Right kidney (tissue), 1 donor: ENCODE results near the gene POU2F3.
"Not testable (repeated sequence)": the region's sequence is repeated elsewhere in the genome, so short reads cannot be mapped to it uniquely, and the experiment has no call there.

Source experiments
- DNase-seq: peaks from one replicate; pipeline ENCODE4 v3.0.0-alpha.2; 2016

POU2F3 gene

DNA sequence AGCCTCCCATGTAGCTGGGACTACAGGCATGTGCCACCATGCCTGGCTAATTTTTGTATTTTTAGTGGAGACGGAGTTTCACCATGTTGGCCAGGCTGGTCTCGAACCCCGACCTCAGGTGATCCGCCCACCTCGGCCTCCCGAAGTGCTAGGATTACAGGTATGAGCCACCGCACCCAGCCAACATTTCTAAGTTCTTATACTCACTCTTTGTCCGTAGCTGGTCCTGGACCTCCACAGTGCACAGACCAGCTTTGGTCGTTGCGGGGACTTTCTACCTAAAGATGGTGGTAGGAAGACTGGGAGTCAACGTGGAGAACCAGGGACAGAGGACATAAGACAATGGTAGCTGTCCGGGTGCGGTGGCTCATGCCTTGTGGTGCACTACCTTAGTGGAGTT, 13.4 kb downstream of the POU2F3 start:
- DNase-seq, result not testable (repeated sequence)

- no peak for DNase-seq
Measured at GRCh38 chr11:120254788-120255518, 15.0 kb downstream of the POU2F3 start.

GRCh38 chr11:120255519-120255866, 15.6 kb downstream of the POU2F3 start:
- no peak for DNase-seq

- no peak for DNase-seq
Measured at GRCh38 chr11:120256178-120256577, 16.2 kb downstream of the POU2F3 start.

DNA sequence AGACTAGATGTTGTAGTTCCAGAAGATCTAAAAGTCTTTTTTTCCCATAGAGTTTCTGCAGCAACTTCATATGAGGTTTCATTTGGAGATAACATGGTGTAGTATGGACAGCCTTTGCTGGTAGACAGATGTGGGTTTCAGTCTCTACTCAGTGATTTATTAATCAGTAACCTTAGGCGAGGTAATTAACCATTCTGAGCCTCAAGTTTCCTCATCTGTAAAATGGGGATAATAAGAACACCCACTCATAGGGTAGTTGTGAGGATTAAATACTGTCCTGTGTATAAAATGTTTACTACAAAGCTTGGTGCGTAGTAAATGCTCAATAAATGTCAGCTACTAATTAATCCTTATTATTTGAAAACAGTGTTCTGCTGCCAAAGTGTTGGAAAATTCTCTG, 16.8 kb downstream of the POU2F3 start:
- no peak for DNase-seq

DNA sequence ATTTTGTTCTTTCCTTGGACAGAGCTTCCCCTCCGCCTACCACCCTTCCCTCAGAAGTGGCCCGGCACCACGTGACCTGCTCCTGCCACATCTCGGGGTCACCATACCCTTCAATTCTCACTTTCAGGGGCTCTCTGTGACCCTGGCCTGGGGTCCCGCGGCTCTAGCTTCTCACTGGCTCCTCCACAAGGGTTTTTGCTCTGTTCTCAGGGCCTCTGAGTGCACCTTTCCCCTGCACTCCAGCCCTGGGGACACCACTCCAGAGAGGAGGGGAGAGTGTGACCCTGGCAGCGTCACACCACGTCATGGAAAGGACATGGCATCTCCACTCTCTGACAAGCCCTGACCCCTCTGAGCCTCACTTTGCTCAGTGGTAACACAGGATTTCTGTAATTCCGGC, 17.4 kb downstream of the POU2F3 start:
- DNase-seq, result no peak

GRCh38 chr11:120258661-120259060, 18.7 kb downstream of the POU2F3 start:
- no peak for DNase-seq

DNA sequence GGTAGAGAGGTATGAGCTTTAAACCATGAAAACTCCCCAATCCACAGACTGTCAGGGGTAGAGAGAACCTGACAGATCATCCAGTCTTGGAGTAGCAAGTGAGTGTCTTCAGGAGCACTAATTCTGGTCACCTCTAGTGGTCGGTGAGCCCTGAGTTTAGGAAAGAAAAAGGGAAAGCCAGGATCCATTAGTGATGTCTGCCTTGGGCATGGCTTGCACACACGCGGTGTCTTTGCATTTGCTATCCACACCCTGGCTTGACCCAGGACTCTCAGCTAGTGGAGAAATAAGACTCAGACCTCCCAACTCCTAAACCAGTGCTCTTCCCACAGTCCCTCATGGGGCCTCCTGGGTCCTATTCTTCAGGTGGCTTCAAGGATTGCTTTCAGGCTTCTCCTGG, 19.3 kb downstream of the POU2F3 start:
- DNase-seq, result no peak

- no peak for DNase-seq
Measured at GRCh38 chr11:120259988-120260565, 20.1 kb downstream of the POU2F3 start.

- DNase-seq, result no peak
Measured at GRCh38 chr11:120260616-120261015, 20.7 kb downstream of the POU2F3 start.

GRCh38 chr11:120261321-120261720, 21.4 kb downstream of the POU2F3 start:
- DNase-seq, result no peak

- no peak for DNase-seq
Measured at GRCh38 chr11:120261931-120262330, 22.0 kb downstream of the POU2F3 start.

GRCh38 chr11:120267319-120267718, 27.4 kb downstream of the POU2F3 start:
- no peak for DNase-seq

GRCh38 chr11:120268686-120269085, 28.7 kb downstream of the POU2F3 start:
- DNase-seq, result no peak

DNA sequence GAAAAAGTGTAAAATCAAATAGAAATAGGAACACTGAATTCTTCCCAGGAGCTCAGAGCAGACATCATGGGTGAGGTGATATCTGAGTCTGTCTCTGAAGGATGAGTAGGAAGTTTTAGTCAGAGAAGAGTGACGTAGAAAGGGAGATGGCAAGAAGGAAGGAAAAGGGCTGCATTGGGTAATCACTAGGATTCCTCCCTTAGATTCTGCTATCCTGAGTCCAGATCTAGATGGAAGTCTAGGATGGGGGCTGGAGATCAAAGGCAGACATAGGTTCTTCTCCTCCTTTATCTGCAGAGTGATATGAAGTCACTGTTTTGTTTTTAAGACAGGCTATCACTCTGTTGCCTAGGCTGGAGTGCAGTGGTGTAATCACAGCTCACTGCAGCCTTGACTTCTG, 30.4 kb downstream of the POU2F3 start:
- no peak for DNase-seq

DNA sequence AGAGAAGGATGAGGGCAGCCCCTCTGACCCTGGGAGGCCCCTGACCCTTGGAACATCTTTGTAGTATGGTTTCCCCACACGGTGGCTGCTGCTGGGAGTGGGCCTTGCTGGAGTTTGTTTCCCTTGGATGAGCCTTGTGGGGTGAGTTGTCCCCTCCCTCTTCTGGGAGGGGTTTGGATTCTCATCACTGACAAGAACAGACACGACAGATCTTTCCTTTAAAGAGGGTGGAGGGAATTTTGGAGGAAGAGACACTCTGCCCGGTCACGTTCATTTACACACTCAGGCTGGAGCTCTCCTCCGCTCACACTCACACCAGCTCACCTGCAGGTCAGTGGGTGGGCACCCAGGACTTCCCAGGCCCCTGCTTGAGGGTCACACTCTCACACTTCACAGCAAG, 31.7 kb downstream of the POU2F3 start:
- no peak for DNase-seq

DNA sequence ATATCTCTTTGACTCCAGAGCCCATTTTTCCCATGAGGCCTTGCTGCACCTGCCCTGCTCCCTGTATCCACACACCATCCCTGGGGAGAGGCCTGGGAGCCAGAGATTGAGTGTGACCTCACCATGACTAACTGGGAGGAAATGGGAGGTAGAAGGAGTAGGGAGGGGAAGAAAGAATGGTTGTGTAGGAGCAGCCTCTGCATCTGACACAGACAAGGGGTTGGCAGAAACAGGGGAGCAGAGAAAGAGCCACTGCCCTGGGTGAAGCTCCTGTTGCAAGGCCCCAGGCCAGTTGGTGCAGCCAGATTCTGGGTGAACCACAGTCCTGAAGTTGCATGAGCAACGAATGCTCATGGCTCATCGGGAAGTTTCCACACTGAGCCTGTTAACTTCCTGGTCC, 32.4 kb downstream of the POU2F3 start:
- no peak for DNase-seq

DNA sequence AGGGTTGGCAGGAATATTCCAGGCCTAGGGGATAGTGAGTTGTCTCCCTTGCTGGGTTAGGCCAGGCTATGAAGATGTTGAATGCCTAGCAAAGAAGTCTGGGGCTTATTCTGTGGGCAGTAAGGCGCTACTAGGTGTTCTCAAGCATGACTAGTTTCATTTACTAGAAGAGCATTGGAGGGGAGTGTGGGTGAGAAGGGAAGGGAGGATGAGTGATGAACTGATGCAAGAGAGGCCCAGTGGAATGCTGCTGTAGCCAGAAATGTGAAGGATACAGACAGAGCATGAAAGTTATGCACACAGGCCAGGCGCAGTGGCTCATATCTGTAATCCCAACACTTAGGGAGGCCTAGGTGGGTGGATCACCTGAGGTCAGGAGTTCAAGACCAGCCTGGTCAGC, 33.5 kb downstream of the POU2F3 start:
- no peak for DNase-seq

GRCh38 chr11:120273956-120274355, 34.0 kb downstream of the POU2F3 start:
- not testable (repeated sequence) for DNase-seq

DNA sequence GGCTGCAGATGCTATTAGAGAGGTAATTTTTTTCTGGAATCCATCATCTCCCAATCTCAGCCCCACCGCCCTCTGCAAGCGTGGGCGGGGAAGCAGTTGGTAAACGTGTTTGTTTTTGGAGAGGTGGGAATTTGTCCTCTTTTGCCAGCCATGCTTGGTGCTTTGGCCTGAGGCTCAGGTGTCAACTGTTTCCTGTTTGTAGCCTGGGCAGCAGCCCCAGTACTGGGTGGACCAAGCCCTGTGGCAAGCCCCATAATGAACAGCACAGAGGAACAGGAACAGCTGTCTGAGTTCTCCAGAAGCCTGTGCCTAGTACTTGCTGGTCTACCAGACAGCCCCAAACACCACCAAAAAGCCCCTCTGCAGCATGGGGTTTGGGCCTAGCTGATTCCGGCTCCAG, 39.6 kb downstream of the POU2F3 start:
- DNase-seq, result no peak

DNA sequence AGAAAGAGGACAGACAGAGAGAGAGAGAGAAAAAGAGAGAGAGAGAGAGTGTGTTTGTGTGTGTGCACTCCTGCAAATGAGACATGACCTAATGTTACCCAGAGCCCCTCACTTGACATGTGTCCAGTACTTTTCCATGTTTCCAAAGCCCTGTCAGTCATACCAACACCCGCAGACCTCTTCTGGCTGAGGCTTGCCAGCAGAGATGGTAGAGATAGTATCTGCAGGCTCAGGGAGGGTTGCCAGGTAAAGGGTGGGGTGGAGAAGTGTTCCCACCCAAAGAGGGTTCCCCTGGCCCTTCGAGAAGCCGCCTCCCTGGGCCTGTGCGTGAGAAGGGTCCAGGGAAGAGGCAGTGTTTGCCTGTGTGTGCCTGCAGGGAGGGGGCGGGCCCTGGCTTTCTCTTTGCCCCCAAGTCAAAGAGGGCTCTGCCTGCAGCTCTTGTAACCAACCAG, 40.7 kb downstream of the POU2F3 start:
- DNase-seq, result no peak

- no peak for DNase-seq
Measured at GRCh38 chr11:120281143-120281795, 41.3 kb downstream of the POU2F3 start.

- no peak for DNase-seq
Measured at GRCh38 chr11:120283124-120283523, 43.2 kb downstream of the POU2F3 start.

DNA sequence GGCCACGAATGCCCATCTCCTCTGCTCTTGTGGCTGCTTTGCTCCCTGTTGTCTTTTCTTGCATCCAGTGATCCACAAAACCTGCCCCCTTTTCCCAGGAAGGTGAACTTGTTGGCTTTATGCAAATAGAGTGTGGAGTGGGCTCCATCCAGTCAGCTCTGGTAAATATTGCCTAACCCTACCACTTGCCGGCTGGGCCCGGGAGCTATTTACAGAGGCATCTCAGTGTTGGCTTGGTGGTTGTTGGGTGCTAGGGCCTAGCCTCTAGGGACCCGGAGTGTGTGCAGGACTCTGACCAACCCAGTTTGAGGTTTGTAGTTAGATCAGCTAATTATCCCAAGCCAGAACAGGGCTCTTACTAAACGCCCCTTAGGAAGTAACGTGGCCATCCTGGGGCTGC, 44.3 kb downstream of the POU2F3 start:
- no peak for DNase-seq
